Adrenal gland (tissue), 5 donors: Measurements from ENCODE around the gene USP8.

Experiments
- POLR2A ChIP-seq, 2 donors: fragments of 450-650 bp; IDR thresholded peaks; one replicate each; pipeline ENCODE4 v1.6.1; 2017; ENCODE audit warnings: antibody characterized with exemption in 2 of 2, mild to moderate bottlenecking in 2 of 2, moderate library complexity in 1 of 2
- TF ChIP-seq, protein P1 (sequence below), 6 experiments: fragments of 450-650 bp in 4 of 6; fragments of 200-600 bp in 2 of 6; sonication (generic) in 1 of 6; IDR thresholded peaks; 1 replicate in 5 of 6; 2 replicates in 1 of 6; pipeline versions ENCODE4 v1.5.1 to v1.8.0; 2016 to 2021; ENCODE audit warnings: antibody characterized with exemption in 6 of 6, mild to moderate bottlenecking in 2 of 6, moderate library complexity in 1 of 6
- donor health status: DM: no; HTN: no; CAD: no.

GRCh38 chr15:50431204-50431603, 7.0 kb downstream of the USP8 start:
- TF ChIP-seq, protein P1, sequence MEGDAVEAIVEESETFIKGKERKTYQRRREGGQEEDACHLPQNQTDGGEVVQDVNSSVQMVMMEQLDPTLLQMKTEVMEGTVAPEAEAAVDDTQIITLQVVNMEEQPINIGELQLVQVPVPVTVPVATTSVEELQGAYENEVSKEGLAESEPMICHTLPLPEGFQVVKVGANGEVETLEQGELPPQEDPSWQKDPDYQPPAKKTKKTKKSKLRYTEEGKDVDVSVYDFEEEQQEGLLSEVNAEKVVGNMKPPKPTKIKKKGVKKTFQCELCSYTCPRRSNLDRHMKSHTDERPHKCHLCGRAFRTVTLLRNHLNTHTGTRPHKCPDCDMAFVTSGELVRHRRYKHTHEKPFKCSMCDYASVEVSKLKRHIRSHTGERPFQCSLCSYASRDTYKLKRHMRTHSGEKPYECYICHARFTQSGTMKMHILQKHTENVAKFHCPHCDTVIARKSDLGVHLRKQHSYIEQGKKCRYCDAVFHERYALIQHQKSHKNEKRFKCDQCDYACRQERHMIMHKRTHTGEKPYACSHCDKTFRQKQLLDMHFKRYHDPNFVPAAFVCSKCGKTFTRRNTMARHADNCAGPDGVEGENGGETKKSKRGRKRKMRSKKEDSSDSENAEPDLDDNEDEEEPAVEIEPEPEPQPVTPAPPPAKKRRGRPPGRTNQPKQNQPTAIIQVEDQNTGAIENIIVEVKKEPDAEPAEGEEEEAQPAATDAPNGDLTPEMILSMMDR (IDR thresholded peaks at IDR 0.05), result no peak
- no peak for TF ChIP-seq POLR2A (IDR thresholded peaks at IDR 0.05)
